HG03378 (cell line): ENCODE measurements around the gene FBXO31.
"Not testable (repeated sequence)": the region's sequence is repeated elsewhere in the genome, so short reads cannot be mapped to it uniquely, and the experiment has no call there.

Experiments
- ATAC-seq: cut with Tn5 transposase; IDR thresholded peaks from one replicate; pipeline ENCODE4 v1.9.1; 2021; ENCODE audit warnings: mild to moderate bottlenecking, moderate library complexity; ENCODE audit not compliant: unreplicated experiment

The FBXO31 gene

GRCh38 chr16:87365021-87365713 is 18.4 kb downstream of the FBXO31 start:
- ATAC-seq, result no peak

GRCh38 chr16:87363771-87364455 is 19.7 kb downstream of the FBXO31 start:
- no peak for ATAC-seq

GRCh38 chr16:87362828-87363559 is 20.6 kb downstream of the FBXO31 start:
- not testable (repeated sequence) for ATAC-seq

- ATAC-seq, result no peak
These were observed 21.5 kb downstream of the FBXO31 start for GRCh38 chr16:87361916-87362619.

- ATAC-seq, result no peak
These were observed 22.5 kb downstream of the FBXO31 start for GRCh38 chr16:87360862-87361610.

- no peak for ATAC-seq
These were observed 24.5 kb downstream of the FBXO31 start for GRCh38 chr16:87359121-87359520.

- ATAC-seq, result no peak
These were observed 24.9 kb downstream of the FBXO31 start for GRCh38 chr16:87358696-87359095.

GRCh38 chr16:87358250-87358649 is 25.3 kb downstream of the FBXO31 start:
- ATAC-seq, result no peak

- ATAC-seq, result no peak
These were observed 27.1 kb downstream of the FBXO31 start for GRCh38 chr16:87356491-87356853.

- no peak for ATAC-seq
These were observed 30.0 kb downstream of the FBXO31 start for GRCh38 chr16:87353613-87354012.

GRCh38 chr16:87352818-87353217 is 30.8 kb downstream of the FBXO31 start:
- no peak for ATAC-seq

GRCh38 chr16:87351320-87351698 is 32.3 kb downstream of the FBXO31 start:
- ATAC-seq, result no peak

- no peak for ATAC-seq
These were observed 32.8 kb downstream of the FBXO31 start for GRCh38 chr16:87350681-87351319.

- no peak for ATAC-seq
These were observed 33.5 kb downstream of the FBXO31 start for GRCh38 chr16:87350031-87350430.

- ATAC-seq, result no peak
These were observed 34.9 kb downstream of the FBXO31 start for GRCh38 chr16:87348616-87349157.

- ATAC-seq, result no peak
These were observed 35.5 kb downstream of the FBXO31 start for GRCh38 chr16:87347932-87348615.

- ATAC-seq, result no peak
These were observed 37.0 kb downstream of the FBXO31 start for GRCh38 chr16:87346517-87347060.

- ATAC-seq, result no peak
These were observed 37.7 kb downstream of the FBXO31 start for GRCh38 chr16:87345726-87346424.
